ENCODE results near the gene ZNF609.

The ZNF609 gene

GRCh38 chr15:64731805-64732151 lies 271.4 kb downstream of the ZNF609 start:
- no peak for DNase-seq (ENCODE audit: low read depth)

DNA sequence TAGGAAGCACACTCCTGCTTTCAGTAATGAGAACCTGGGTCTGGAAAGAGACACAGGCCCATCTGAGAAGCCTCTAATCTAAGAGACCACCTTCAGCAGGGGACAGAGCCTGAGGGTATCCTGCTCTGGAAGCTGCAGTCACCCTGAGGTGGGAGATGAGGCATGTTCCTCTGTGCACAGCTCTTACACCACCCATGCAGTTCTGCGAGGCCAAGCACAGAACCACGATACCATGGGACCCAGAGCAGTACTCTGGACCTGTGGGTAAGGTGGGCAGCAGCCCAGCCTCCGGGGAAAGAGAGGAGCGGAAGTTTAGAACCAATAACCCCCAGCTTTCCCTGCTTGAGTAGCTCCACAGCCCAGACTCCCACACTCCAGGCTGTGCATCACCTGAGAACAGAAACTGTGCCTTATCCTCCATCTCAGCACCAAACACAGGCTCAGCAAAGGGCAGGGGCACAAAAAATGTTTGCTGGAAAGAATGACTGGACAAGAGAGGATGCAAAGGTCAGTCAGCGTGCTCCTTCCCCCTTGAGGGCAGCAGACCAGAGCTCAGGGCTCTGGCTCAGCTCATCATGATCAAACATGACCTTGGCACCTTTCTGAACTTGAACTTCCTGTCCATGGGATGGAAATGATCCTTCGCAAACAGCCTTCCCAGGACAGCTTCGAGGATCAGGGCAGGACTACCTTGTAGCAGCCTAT lies 271.9 kb downstream of the ZNF609 start:
- no peak for DNase-seq (ENCODE audit: low read depth)

Measured in stimulated activated CD8-positive, alpha-beta memory T cell treated with anti-CD3 and anti-CD28 coated beads, Interleukin-12 subunit alpha, Interleukin-12 subunit beta, amount 100 ng/mL, for 4 hours (primary cell).